GM10248 (cell line): ENCODE data around the gene UFC1.
A peak's percentile ranks its signal among the peaks of the same experiment; 100 is the strongest.

Experiments
- CTCF ChIA-PET: fragments of 300-600 bp; sonication (Branson Sonifier 250); formaldehyde crosslinking; extraction: SDS; loops from one replicate; lab custom pipeline; 2021; ENCODE audit warnings: antibody characterized with exemption; lab: Yijun Ruan, JAX
- POLR2A ChIA-PET: fragments of 350-650 bp; sonication (Branson Sonifier 250); formaldehyde crosslinking; extraction: SDS; loops from one replicate; lab custom pipeline; 2020; ENCODE audit warnings: antibody characterized with exemption; lab: Yijun Ruan, JAX
- DNase-seq: peaks from one replicate; pipeline ENCODE4 v3.0.0; 2012; ENCODE audit errors: extremely low spot score
- TF ChIP-seq, protein P1 (sequence below): IDR thresholded peaks from 2 replicates; pipeline ENCODE4 v1.5.1; 2012; ENCODE audit warnings: mild to moderate bottlenecking, low read depth; ENCODE audit errors: extremely low read depth, missing control alignments, control extremely low read depth

The UFC1 gene

GRCh38 chr1:161153682-161154337 lies at the start of gene UFC1:
Gene UFC1, plus strand, starts transcription at chr1:161153978. Its CDS starts 20 bp downstream, at chr1:161153998.
- TF ChIP-seq, protein P1, sequence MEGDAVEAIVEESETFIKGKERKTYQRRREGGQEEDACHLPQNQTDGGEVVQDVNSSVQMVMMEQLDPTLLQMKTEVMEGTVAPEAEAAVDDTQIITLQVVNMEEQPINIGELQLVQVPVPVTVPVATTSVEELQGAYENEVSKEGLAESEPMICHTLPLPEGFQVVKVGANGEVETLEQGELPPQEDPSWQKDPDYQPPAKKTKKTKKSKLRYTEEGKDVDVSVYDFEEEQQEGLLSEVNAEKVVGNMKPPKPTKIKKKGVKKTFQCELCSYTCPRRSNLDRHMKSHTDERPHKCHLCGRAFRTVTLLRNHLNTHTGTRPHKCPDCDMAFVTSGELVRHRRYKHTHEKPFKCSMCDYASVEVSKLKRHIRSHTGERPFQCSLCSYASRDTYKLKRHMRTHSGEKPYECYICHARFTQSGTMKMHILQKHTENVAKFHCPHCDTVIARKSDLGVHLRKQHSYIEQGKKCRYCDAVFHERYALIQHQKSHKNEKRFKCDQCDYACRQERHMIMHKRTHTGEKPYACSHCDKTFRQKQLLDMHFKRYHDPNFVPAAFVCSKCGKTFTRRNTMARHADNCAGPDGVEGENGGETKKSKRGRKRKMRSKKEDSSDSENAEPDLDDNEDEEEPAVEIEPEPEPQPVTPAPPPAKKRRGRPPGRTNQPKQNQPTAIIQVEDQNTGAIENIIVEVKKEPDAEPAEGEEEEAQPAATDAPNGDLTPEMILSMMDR: no peak
- CTCF ChIA-PET: interaction anchor here (1.4 to 3.1 kb wide), 3 partner anchors 11 to 57 kb away, joined by 3 to 25 read pairs (median 20); partner anchors contain the start of gene PPOX
- POLR2A ChIA-PET: interaction anchor here (0.7 to 2.2 kb wide), 3 partner anchors 12 to 21 kb away, joined by 4 to 11 read pairs (median 4); partner anchors contain the start of gene PPOX
- peak; percentile 87 for DNase-seq

GRCh38 chr1:161106431-161106830 lies 47.3 kb upstream of the UFC1 start:
- ChIA-PET POLR2A (no interaction called here), CTCF (interaction anchor here (1.1 to 1.3 kb wide), 2 partner anchors 9 to 15 kb away, joined by 3 to 4 read pairs; no protein-coding TSS in a partner anchor)
- TF ChIP-seq, protein P1: no peak
- no peak for DNase-seq

DNA sequence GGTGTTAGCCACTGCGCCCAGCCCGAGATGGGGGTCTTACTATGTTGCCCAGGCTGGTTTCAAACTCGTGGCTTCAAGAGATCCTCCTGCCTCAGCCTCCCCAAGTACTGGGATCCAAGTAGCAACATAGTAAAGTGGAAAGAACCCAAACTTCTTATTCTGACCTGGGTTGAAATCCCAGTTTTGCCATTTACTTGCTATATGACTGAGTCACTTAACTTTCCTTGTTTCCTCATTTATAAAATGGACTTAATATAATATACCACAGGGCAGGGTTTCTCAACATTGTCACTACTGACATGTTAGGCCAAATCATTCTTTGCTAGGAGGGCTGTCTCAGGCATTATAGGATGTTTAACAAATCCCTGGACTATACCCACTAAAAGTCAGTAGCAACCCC lies 42.7 kb upstream of the UFC1 start:
- POLR2A ChIA-PET: no interaction called here
- no peak for DNase-seq
- CTCF ChIA-PET: interaction anchor here (1.3 kb wide), 2 partner anchors 15 to 54 kb away, joined by 4 to 5 read pairs; no protein-coding TSS in a partner anchor
- TF ChIP-seq, protein P1: no peak

- POLR2A ChIA-PET: interaction anchor here (1.2 kb wide), 1 partner anchor 10 kb away, joined by 7 read pairs; no protein-coding TSS in a partner anchor
- CTCF ChIA-PET: interaction anchor here (1.3 kb wide), 2 partner anchors 15 to 53 kb away, joined by 4 to 5 read pairs; no protein-coding TSS in a partner anchor
- no peak for DNase-seq
- TF ChIP-seq, protein P1: no peak
These were observed 42.3 kb upstream of the UFC1 start for GRCh38 chr1:161111527-161111926.

- DNase-seq: no peak
- ChIA-PET CTCF (interaction anchor here (0.9 kb wide), 1 partner anchor 17 kb away, joined by 4 read pairs; no protein-coding TSS in a partner anchor), POLR2A (no interaction called here)
- TF ChIP-seq, protein P1: no peak
These were observed 39.9 kb upstream of the UFC1 start for GRCh38 chr1:161113915-161114314.

DNA sequence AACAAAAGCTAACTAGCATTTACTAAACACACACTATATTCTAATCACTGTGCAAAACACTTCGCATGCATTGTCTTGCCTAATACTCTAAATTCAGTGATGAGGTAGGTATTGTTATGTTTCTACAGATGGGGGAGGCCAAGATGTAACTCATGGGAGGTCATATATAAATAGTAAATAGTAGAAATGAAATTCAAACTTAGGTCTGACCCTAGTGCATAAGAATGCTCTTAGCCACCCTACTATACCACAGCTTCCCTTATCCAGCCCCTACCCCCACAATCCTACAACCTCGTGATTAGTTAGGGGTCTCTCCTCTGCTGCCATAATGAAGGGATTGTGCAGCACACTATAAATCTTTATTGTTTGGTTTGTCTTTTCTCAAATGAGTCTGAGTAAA lies 39.2 kb upstream of the UFC1 start:
- DNase-seq: no peak
- CTCF ChIA-PET: interaction anchor here (3.8 kb wide), 1 partner anchor 16 kb away, joined by 20 read pairs; the partner anchor contains the start of gene KLHDC9
- TF ChIP-seq, protein P1: no peak
- POLR2A ChIA-PET: no interaction called here
